T-cell (primary cell): ENCODE data around the gene CAMSAP2. TPM values are rescaled to one million over a fixed set of nuclear protein-coding genes. Genes with fewer than 3 reads are reported as not detected.

ENCODE experiments used
- ATAC-seq, 4 experiments: fragments of 200-7000 bp in 3 of 4; fragments of 150-1000 bp in 1 of 4; cut with Tn5 transposase; replicated peaks in 1 of 4; 1 replicate in 3 of 4; 2 replicates in 1 of 4; pipeline ENCODE4 v1.10.0; 2021; ENCODE audit warnings: moderate library complexity in 3 of 4, mild to moderate bottlenecking in 2 of 4, moderate number of reproducible peaks in 1 of 4
- CTCF ChIA-PET, 2 donors: fragments of 300-600 bp; sonication (Branson Sonifier 250); formaldehyde crosslinking; loops; one replicate each; lab custom pipeline; 2022; ENCODE audit warnings: antibody characterized with exemption in 2 of 2; lab: Charles Lee
- POLR2A ChIA-PET, 2 donors: fragments of 300-600 bp; sonication (Branson Sonifier 250); formaldehyde crosslinking; loops; one replicate each; lab custom pipeline; 2022; ENCODE audit warnings: antibody characterized with exemption in 2 of 2; lab: Charles Lee
- DNase-seq, 35 experiments: peaks; one replicate each; pipeline versions ENCODE4 v3.0.0 to v3.0.0-alpha.2; 2013 to 2023
- H3K27ac ChIP-seq: one replicate; pipeline ENCODE4 v1.5.1; 2013; ENCODE audit warnings: low read length
- H3K27me3 ChIP-seq, 2 experiments: replicated peaks in 1 of 2; 1 replicate in 1 of 2; 2 replicates in 1 of 2; pipeline versions ENCODE4 v1.6.1 to v1.7.0; 2013; ENCODE audit warnings: low read length in 1 of 2, mixed read lengths in 1 of 2; ENCODE audit not compliant: control insufficient read depth in 2 of 2, insufficient read depth in 2 of 2; ENCODE audit errors: extremely low read depth in 1 of 2
- H3K36me3 ChIP-seq, 2 donors: 1 replicate in 1 of 2; 2 replicates in 1 of 2; pipeline versions ENCODE4 v1.6.1 to v1.7.0; 2013; ENCODE audit warnings: low read length in 1 of 2; ENCODE audit not compliant: control insufficient read depth in 2 of 2, insufficient read depth in 1 of 2; ENCODE audit errors: extremely low read depth in 1 of 2
- H3K4me1 ChIP-seq, 2 experiments: 1 replicate in 1 of 2; 2 replicates in 1 of 2; pipeline versions ENCODE4 v1.6.1 to v1.7.0; 2013; ENCODE audit warnings: low read length in 2 of 2, mixed read lengths in 1 of 2; ENCODE audit not compliant: insufficient read depth in 2 of 2, control insufficient read depth in 1 of 2; ENCODE audit errors: extremely low read depth in 1 of 2
- H3K4me3 ChIP-seq, 2 donors: 1 replicate in 1 of 2; 2 replicates in 1 of 2; pipeline versions ENCODE4 v1.5.1 to v1.7.0; 2013; ENCODE audit warnings: mild to moderate bottlenecking in 2 of 2, low read length in 1 of 2, moderate library complexity in 1 of 2; ENCODE audit not compliant: control insufficient read depth in 1 of 2; ENCODE audit errors: extremely low read depth in 1 of 2
- H3K9me3 ChIP-seq: 2 replicates; pipeline ENCODE4 v1.7.0; 2013
- H3K27ac Mint-ChIP-seq, 2 donors: one replicate each; pipeline ENCODE4 v1.8.0; 2020 to 2021; ENCODE audit warnings: mild to moderate bottlenecking in 2 of 2, mixed read lengths in 2 of 2
- H3K27me3 Mint-ChIP-seq, 2 donors: one replicate each; pipeline ENCODE4 v1.8.0; 2021 to 2022; ENCODE audit warnings: mixed read lengths in 2 of 2
- H3K36me3 Mint-ChIP-seq: one replicate; pipeline ENCODE4 v1.8.0; 2021; ENCODE audit warnings: mixed read lengths
- H3K4me1 Mint-ChIP-seq, 3 donors: one replicate each; pipeline ENCODE4 v1.8.0; 2020 to 2022; ENCODE audit warnings: mixed read lengths in 3 of 3, mild to moderate bottlenecking in 1 of 3
- H3K4me3 Mint-ChIP-seq, 3 donors: one replicate each; pipeline ENCODE4 v1.8.0; 2020 to 2022; ENCODE audit warnings: mild to moderate bottlenecking in 3 of 3, mixed read lengths in 3 of 3, moderate library complexity in 3 of 3
- H3K9me3 Mint-ChIP-seq, 3 donors: one replicate each; pipeline ENCODE4 v1.8.0; 2020 to 2022; ENCODE audit warnings: mixed read lengths in 3 of 3
- WGBS: methylation state at CpG from one replicate; pipeline ENCODE4 v1.1.5; 2013; ENCODE audit warnings: missing lambda C conversion rate; ENCODE audit not compliant: insufficient coverage; 5-methylcytosine and 5-hydroxymethylcytosine counted together
- total RNA-seq, 35 experiments: library from RNA in 6 of 35; stranded (reverse) in 6 of 35; fragments of 120-200 nt in 1 of 35; gene quantifications; one replicate each; pipeline versions ENCODE4 v1.2.1 to v1.2.4 and lab custom pipeline; 2013 to 2026

CAMSAP2 gene
- total RNA-seq, 5 donors from 2014 or later (not counting 1 experiment from before 2014, with no cell fraction given), result 4.6 to 9.1 (median 5.2) TPM

DNA sequence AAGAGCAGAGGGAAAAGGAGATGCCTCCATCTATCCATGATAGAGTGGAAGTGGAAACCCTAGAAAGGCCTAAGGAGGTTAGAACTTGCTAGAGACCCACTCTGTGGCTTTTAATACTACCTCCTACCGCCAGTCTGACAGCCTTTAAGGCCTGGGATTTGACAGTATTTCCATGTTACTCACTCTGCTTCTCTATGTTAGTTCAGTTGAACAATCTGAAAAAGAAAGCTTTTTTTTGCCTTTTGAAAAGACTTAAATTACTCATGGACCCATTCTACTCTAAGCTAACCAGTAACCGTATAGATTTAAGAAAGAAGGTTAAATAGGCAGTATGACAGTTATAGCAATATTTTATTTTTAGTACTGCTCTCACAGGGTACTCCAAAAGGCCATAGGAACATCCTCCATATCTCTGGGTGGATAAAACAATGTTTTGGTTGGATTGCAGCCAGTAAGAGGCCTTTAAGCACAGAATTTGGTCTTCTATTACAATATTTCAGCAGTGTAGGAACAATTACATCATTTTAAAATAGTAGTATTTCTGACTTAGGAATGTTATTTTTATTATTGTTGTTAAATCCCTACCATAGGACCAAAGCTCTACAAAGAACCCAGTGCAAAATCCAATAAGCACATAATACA is 118.1 kb downstream of the CAMSAP2 start:
- ATAC-seq, result no peak
- no peak for DNase-seq
- no peaks in the 10 kb centered on the region for H3K9me3 Mint-ChIP-seq
- Histone ChIP-seq H3K4me1 (peaks cover 0 to 5% of the 10 kb centered on the region in 2 experiments), H3K9me3 (no peaks in the 10 kb centered on the region), H3K4me3 (no peak overlapping the region), H3K27me3 (no peaks in the 10 kb centered on the region), H3K27ac (no peak overlapping the region), H3K36me3 (peaks cover 0 to 5% of the 10 kb centered on the region in 2 donors)
- no peaks in the 10 kb centered on the region for H3K27me3 Mint-ChIP-seq
- WGBS, result no CpG with 5 or more reads among the region's 2 CpGs
- H3K4me3 Mint-ChIP-seq, result no peak overlapping the region
- H3K4me1 Mint-ChIP-seq, result peaks cover 0 to 8% (median under 1%) of the 10 kb centered on the region in 3 donors
- POLR2A ChIA-PET, result no interaction called here
- peaks cover 13% of the 10 kb centered on the region for H3K36me3 Mint-ChIP-seq
- H3K27ac Mint-ChIP-seq, result no peak overlapping the region
- CTCF ChIA-PET, result no interaction called here

DNA sequence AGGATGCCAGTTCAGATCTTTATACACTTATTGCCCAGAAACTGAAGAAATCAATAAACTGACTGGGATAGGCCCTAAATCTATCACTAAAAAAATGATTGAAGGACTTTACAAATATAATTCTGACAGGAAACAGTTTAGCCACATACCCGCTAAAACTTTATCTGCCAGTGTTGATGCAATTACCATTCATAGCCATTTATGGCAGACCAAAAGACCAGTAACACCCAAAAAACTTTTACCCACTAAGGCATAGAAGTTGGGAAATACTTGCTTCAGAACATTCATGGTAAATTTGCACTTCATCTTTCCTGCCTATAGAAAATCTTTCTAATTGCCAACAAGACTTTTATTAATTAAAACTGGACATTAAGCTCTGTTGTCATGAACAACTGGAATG is 119.1 kb downstream of the CAMSAP2 start:
- ChIA-PET POLR2A (no interaction called here), CTCF (interaction anchor here in 1 of 2 donors (0.6 kb wide), 1 partner anchor 263 kb away, joined by 6 read pairs; no protein-coding TSS in a partner anchor)
- ATAC-seq (no peak), DNase-seq (no peak)
- peaks cover 3 to 15% (median 10%) of the 10 kb centered on the region in 3 donors for H3K4me1 Mint-ChIP-seq
- Histone ChIP-seq H3K4me3 (no peak overlapping the region), H3K27ac (no peak overlapping the region), H3K4me1 (peaks cover 0 to 9% of the 10 kb centered on the region in 2 experiments), H3K9me3 (no peaks in the 10 kb centered on the region), H3K36me3 (peaks cover 0 to 5% of the 10 kb centered on the region in 2 donors), H3K27me3 (no peaks in the 10 kb centered on the region)
- H3K27ac Mint-ChIP-seq, result no peak overlapping the region
- H3K27me3 Mint-ChIP-seq, result no peaks in the 10 kb centered on the region
- no peak overlapping the region for H3K4me3 Mint-ChIP-seq
- 80% methylated on average over 1 of the region's 1 CpG for WGBS
- no peaks in the 10 kb centered on the region for H3K9me3 Mint-ChIP-seq
- H3K36me3 Mint-ChIP-seq, result peaks cover 10% of the 10 kb centered on the region

DNA sequence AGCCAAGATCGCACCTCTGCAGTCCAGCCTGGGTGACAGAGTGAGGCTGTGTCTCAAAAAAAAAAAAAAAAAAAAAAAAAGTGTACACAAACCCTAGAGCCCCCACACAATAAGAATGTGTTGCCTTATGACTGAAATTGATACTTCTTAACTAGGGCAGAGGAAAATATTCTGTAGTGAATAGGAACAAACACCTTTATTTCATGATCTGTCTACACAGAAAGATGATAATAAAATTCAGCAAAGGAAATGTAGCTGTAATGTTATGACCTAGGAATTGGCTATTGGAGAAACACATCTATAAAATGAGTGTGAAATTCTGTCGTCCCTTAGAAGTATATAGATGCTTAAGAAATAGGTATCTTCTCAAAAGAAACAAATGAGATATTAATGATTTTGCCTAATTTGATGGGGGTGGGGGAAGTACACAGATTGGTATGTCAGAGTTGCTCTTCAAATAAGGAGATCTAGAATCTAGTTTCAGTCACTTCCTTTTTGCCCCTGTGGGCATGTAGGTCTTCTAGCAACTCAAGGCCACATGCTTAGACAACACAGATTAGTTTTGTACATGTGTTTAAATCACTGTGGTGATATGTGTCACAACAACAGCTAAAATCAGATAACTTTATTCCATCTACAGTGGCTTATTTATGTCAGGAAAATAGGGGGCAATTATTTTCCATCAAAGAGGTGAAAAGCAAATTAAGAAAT is 123.4 kb downstream of the CAMSAP2 start:
- Histone ChIP-seq H3K27ac (peak overlapping the region; percentile 57), H3K4me1 (peaks cover 0 to 22% of the 10 kb centered on the region in 2 experiments), H3K4me3 (no peak overlapping the region), H3K27me3 (no peaks in the 10 kb centered on the region), H3K9me3 (no peaks in the 10 kb centered on the region), H3K36me3 (no peaks in the 10 kb centered on the region)
- ChIA-PET POLR2A (interaction anchor here in 1 of 2 donors (0.7 kb wide), 1 partner anchor 14 kb away, joined by 10 read pairs; no protein-coding TSS in a partner anchor), CTCF (interaction anchor here (0.7 to 0.9 kb wide), 5 partner anchors 19 to 1765 kb away, joined by 3 to 12 read pairs (median 4); no protein-coding TSS in a partner anchor)
- DNase-seq, result peak in 1 of 35 experiments; percentile 56
- H3K27me3 Mint-ChIP-seq, result no peaks in the 10 kb centered on the region
- H3K27ac Mint-ChIP-seq, result peak overlapping the region; percentile 41 to 85
- H3K4me1 Mint-ChIP-seq, result peaks cover 10 to 45% (median 23%) of the 10 kb centered on the region in 3 donors
- no peaks in the 10 kb centered on the region for H3K36me3 Mint-ChIP-seq
- H3K4me3 Mint-ChIP-seq, result peak overlapping the region in 2 of 3 donors; percentile 1 to 31
- H3K9me3 Mint-ChIP-seq, result no peaks in the 10 kb centered on the region
- peak; percentile 46 to 80 (median 48) for ATAC-seq
- WGBS, result 60% methylated on average over 1 of the region's 2 CpGs

DNA sequence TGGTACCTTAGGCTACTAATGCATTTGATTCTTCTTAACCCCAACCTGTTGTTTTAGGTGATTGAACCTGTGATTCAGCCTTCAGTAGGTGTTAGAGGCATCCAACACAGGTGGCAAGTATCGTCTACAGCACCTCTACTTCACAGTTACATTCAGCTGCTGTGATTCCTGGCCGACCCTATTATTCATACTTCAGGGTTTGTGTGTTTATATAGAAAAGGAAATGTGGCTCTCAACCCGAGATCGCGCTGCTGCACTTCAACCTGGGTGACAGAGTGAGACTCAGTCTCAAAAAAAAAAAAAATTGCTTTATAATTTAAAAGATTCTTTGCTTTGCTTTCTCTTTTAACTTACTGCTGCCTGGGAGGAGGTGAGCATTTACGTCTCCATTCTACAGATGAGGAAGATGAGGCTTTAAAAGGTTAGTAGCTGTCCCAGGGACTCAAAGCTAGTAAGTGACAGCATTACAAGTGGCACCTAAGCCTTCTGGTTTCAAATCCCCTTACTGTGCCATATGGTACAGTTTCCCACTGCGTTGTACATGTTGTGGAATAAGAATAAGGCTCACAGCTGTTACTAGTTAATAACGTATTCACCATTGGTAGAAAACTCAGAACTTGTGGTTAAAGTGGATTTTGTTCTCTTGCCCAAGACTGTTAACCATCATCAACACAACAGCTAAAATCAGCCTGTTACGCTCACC is 124.2 kb downstream of the CAMSAP2 start:
- CTCF ChIA-PET, result interaction anchor here (0.5 to 0.9 kb wide), 4 partner anchors 27 to 1764 kb away, joined by 3 to 12 read pairs (median 3); no protein-coding TSS in a partner anchor
- no peaks in the 10 kb centered on the region for H3K27me3 ChIP-seq
- H3K36me3 ChIP-seq, result no peaks in the 10 kb centered on the region
- DNase-seq (peak in 5 of 35 experiments; percentile 11 to 51 (median 29)), ATAC-seq (peak; percentile 26 to 56 (median 46))
- peaks cover 0 to 29% of the 10 kb centered on the region in 2 experiments for H3K4me1 ChIP-seq
- Mint-ChIP-seq H3K36me3 (no peaks in the 10 kb centered on the region), H3K27ac (peak overlapping the region; percentile 41 to 85), H3K4me3 (peak overlapping the region; percentile 12 to 48 (median 26)), H3K4me1 (peaks cover 14 to 51% (median 30%) of the 10 kb centered on the region in 3 donors), H3K27me3 (no peaks in the 10 kb centered on the region), H3K9me3 (no peaks in the 10 kb centered on the region)
- H3K27ac ChIP-seq, result peak overlapping the region; percentile 57
- WGBS, result no CpG with 5 or more reads among the region's 9 CpGs
- H3K4me3 ChIP-seq, result peak overlapping the region in 1 of 2 donors; percentile 4
- POLR2A ChIA-PET, result interaction anchor here in 1 of 2 donors (0.5 kb wide), 1 partner anchor 20 kb away, joined by 8 read pairs; no protein-coding TSS in a partner anchor
- H3K9me3 ChIP-seq, result no peaks in the 10 kb centered on the region

DNA sequence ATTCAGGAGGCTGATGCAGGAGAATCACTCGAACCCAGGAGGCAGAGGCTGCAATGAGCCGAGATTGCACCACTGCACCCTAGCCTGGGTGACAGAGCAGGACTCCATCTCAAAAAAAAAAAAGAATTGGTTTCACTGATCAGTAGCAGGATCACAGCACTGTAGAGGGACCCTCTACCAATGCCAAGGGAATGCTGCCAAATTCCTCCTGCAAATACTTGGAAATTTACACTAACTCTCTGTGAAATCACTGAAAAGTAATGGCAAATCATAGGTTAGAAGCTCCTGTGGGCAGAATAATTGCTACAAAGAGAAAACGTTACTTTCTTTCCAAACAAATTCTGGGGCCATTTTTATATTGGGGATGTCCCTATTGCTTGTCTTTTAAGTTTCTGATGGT is 127.4 kb downstream of the CAMSAP2 start:
- 100% methylated on average over 2 of the region's 3 CpGs for WGBS
- Histone ChIP-seq H3K27me3 (no peaks in the 10 kb centered on the region), H3K9me3 (no peaks in the 10 kb centered on the region), H3K4me1 (peaks cover 0 to 49% of the 10 kb centered on the region in 2 experiments), H3K36me3 (no peaks in the 10 kb centered on the region), H3K27ac (no peak overlapping the region), H3K4me3 (no peak overlapping the region)
- POLR2A ChIA-PET, result interaction anchor here in 1 of 2 donors (0.6 kb wide), 2 partner anchors 18 to 162 kb away, joined by 4 to 7 read pairs; no protein-coding TSS in a partner anchor
- peaks cover 1 to 4% of the 10 kb centered on the region in 2 donors for H3K27me3 Mint-ChIP-seq
- ATAC-seq, result no peak
- peak overlapping the region in 1 of 2 donors; percentile 43 for H3K27ac Mint-ChIP-seq
- peaks cover 18 to 65% (median 49%) of the 10 kb centered on the region in 3 donors for H3K4me1 Mint-ChIP-seq
- no peak for DNase-seq
- H3K36me3 Mint-ChIP-seq, result no peaks in the 10 kb centered on the region
- no peak overlapping the region for H3K4me3 Mint-ChIP-seq
- CTCF ChIA-PET, result interaction anchor here in 1 of 2 donors (0.7 kb wide), 1 partner anchor 19 kb away, joined by 3 read pairs; no protein-coding TSS in a partner anchor
- no peaks in the 10 kb centered on the region for H3K9me3 Mint-ChIP-seq
